OCI-LY3 (cell line): ENCODE results near the gene PROSER1.

Experiments used
- H2AFZ ChIP-seq: fragments of 200-600, 300-600 bp; shearing (Covaris generic); 2 replicates; pipeline ENCODE4 v1.6.0; 2014; ENCODE audit warnings: antibody characterized with exemption, low read depth, low read length
- H3K27ac ChIP-seq: fragments of 200-600, 300-600 bp; sonication (generic); 2 replicates; pipeline ENCODE4 v1.5.1; 2014; ENCODE audit warnings: mild to moderate bottlenecking, low read length, moderate library complexity, mixed read lengths
- H3K27me3 ChIP-seq: fragments of 200-600, 300-600 bp; sonication (generic); 2 replicates; pipeline ENCODE4 v1.6.1; 2014; ENCODE audit warnings: low read depth, low read length, mixed read lengths
- H3K36me3 ChIP-seq: fragments of 200-600, 300-600 bp; sonication (generic); replicated peaks from 2 replicates; pipeline ENCODE3; 2014; ENCODE audit warnings: low read depth, low read length, mixed read lengths
- H3K4me1 ChIP-seq: fragments of 300-600, 200-600 bp; sonication (generic); 2 replicates; pipeline ENCODE4 v1.6.1; 2014; ENCODE audit warnings: low read length, mixed read lengths
- H3K4me2 ChIP-seq: fragments of 200-600, 300-600 bp; sonication (generic); 2 replicates; pipeline ENCODE4 v1.6.1; 2014; ENCODE audit warnings: low read length, mixed read lengths
- H3K4me3 ChIP-seq: fragments of 300-600, 200-600 bp; sonication (generic); 2 replicates; pipeline ENCODE4 v1.5.1; 2014; ENCODE audit warnings: antibody characterized with exemption, mild to moderate bottlenecking, low read length, moderate library complexity
- H3K79me2 ChIP-seq: fragments of 300-600, 200-600 bp; shearing (Covaris generic); 2 replicates; pipeline ENCODE4 v1.6.1; 2014; ENCODE audit warnings: mild to moderate bottlenecking, low read length, mixed read lengths
- H3K9ac ChIP-seq: fragments of 300-600, 200-600 bp; shearing (Covaris generic); 2 replicates; pipeline ENCODE4 v1.6.0; 2014; ENCODE audit warnings: mild to moderate bottlenecking, low read length, moderate library complexity
- H3K9me3 ChIP-seq: fragments of 200-600, 300-600 bp; shearing (Covaris generic); 2 replicates; pipeline ENCODE4 v1.6.1; 2014; ENCODE audit warnings: low read length, mixed read lengths; ENCODE audit not compliant: insufficient read depth
- H4K20me1 ChIP-seq: fragments of 200-600, 300-600 bp; sonication (generic); 2 replicates; pipeline ENCODE4 v1.6.1; 2016; ENCODE audit warnings: low read length, mixed read lengths; ENCODE audit not compliant: insufficient read depth
- EZH2phosphoT487 ChIP-seq: fragments of 200-600 bp; shearing (Covaris generic); IDR thresholded peaks from 2 replicates; pipeline ENCODE4 v1.6.1; 2018; ENCODE audit warnings: antibody characterized with exemption, mixed run types, low read depth
- TF ChIP-seq, protein P1 (sequence below): fragments of 200-600, 300-600 bp; sonication (generic); IDR thresholded peaks from 2 replicates; pipeline ENCODE4 v1.5.1; 2014; ENCODE audit warnings: antibody characterized with exemption, low read length, low read depth

PROSER1 gene

GRCh38 chr13:38980750-38981078 is 57.2 kb downstream of the PROSER1 start:
- TF ChIP-seq EZH2phosphoT487 = no peak
- TF ChIP-seq, protein P1, sequence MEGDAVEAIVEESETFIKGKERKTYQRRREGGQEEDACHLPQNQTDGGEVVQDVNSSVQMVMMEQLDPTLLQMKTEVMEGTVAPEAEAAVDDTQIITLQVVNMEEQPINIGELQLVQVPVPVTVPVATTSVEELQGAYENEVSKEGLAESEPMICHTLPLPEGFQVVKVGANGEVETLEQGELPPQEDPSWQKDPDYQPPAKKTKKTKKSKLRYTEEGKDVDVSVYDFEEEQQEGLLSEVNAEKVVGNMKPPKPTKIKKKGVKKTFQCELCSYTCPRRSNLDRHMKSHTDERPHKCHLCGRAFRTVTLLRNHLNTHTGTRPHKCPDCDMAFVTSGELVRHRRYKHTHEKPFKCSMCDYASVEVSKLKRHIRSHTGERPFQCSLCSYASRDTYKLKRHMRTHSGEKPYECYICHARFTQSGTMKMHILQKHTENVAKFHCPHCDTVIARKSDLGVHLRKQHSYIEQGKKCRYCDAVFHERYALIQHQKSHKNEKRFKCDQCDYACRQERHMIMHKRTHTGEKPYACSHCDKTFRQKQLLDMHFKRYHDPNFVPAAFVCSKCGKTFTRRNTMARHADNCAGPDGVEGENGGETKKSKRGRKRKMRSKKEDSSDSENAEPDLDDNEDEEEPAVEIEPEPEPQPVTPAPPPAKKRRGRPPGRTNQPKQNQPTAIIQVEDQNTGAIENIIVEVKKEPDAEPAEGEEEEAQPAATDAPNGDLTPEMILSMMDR = no peak
- H2AFZ ChIP-seq = no peak overlapping the region

GRCh38 chr13:38979891-38980749 is 57.8 kb downstream of the PROSER1 start:
- no peak overlapping the region for H3K27ac ChIP-seq

More at GRCh38 chr13:38980750-38981078, 57.2 kb downstream of the PROSER1 start:
- H3K36me3 ChIP-seq = no peaks in the 10 kb centered on the region
- no peaks in the 10 kb centered on the region for H3K4me1 ChIP-seq
- no peak overlapping the region for H3K9ac ChIP-seq
- no peaks in the 10 kb centered on the region for H4K20me1 ChIP-seq
- H3K27ac ChIP-seq = no peak overlapping the region
- H3K4me2 ChIP-seq = no peak overlapping the region
- H3K27me3 ChIP-seq = no peaks in the 10 kb centered on the region
- no peaks in the 10 kb centered on the region; the same call in 1 of the 2 replicates for H3K9me3 ChIP-seq
- H3K79me2 ChIP-seq = no peaks in the 10 kb centered on the region
- H3K4me3 ChIP-seq = no peak overlapping the region

DNA sequence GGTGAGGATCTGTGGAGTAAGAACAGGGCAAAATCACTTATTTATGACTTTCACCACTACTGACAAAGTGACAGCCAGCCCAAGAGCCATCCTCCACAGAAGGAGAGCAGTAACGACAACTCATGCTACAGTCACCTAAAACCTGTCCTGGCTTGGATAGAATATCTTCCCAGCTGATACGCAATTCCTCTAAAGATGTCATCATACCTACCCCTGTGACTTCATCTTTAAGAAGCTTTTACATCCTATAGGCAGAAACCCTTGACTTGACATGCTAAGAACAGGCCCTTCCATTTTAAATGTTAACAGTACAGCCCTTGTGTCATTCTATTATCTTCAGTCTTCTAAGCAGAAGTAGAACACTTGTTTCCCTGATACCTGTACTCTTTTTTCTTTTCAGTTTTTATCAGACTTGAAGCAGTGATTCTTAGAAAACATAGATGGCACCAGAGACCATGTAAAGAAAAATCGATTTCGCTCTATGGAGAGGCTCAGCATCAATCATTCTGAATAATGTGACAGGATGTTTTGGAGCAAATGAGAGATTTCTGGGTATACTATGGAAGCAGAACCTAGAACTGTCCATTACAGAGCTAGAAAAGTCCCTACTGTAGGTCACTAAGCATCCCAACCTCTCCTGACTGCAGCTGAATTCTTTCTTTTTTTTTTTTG is 67.4 kb downstream of the PROSER1 start:
- H3K27ac ChIP-seq = no peak overlapping the region
- H3K9ac ChIP-seq = no peak overlapping the region
- no peaks in the 10 kb centered on the region for H3K36me3 ChIP-seq
- H2AFZ ChIP-seq = no peak overlapping the region
- TF ChIP-seq, protein P1 = 0 out of 2 replicates have a peak, but pooled peaks have one; percentile 26
- no peak for TF ChIP-seq EZH2phosphoT487
- 0 out of 2 replicates have a peak, but pooled peaks cover 9% of the 10 kb centered on the region for H3K27me3 ChIP-seq
- no peaks in the 10 kb centered on the region for H3K4me1 ChIP-seq
- H3K4me2 ChIP-seq = no peak overlapping the region
- no peaks in the 10 kb centered on the region for H3K9me3 ChIP-seq
- no peaks in the 10 kb centered on the region for H4K20me1 ChIP-seq
- no peaks in the 10 kb centered on the region for H3K79me2 ChIP-seq
- no peak overlapping the region for H3K4me3 ChIP-seq

More at GRCh38 chr13:38979891-38980749, 57.8 kb downstream of the PROSER1 start:
- no peak overlapping the region for H3K9ac ChIP-seq
- H3K36me3 ChIP-seq = no peaks in the 10 kb centered on the region
- no peaks in the 10 kb centered on the region for H3K4me1 ChIP-seq
- H4K20me1 ChIP-seq = no peaks in the 10 kb centered on the region
- no peak overlapping the region for H3K4me3 ChIP-seq
- H2AFZ ChIP-seq = no peak overlapping the region
- no peak overlapping the region for H3K4me2 ChIP-seq
- no peaks in the 10 kb centered on the region for H3K27me3 ChIP-seq
- H3K79me2 ChIP-seq = no peaks in the 10 kb centered on the region
- H3K9me3 ChIP-seq = no peaks in the 10 kb centered on the region; the same call in 1 of the 2 replicates
- TF ChIP-seq, protein P1 = no peak
- no peak for TF ChIP-seq EZH2phosphoT487

DNA sequence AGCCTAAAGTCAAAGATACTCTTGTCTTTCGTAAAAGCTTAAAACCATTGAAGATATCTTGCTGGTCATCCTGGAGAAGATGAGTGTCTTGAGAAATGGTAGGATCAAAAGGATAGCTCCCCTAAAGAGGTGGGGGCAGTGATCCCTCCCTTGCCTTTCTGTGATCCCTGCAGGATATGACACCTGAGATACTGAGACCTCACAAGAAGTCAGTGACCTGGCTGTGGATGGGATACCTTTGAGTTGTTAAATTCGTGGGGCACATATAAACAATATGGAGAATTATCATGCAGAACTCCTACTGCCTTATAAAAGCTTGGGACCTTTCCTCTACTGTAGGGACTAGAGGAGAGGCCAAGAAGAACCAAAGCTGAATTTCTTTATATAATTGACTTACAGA is 68.7 kb downstream of the PROSER1 start:
- no peak overlapping the region for H2AFZ ChIP-seq

More for the DNA sequence above, 68.7 kb downstream of the PROSER1 start:
- H3K27ac ChIP-seq = no peak overlapping the region
- no peak overlapping the region for H3K9ac ChIP-seq
- no peaks in the 10 kb centered on the region for H3K79me2 ChIP-seq
- no peaks in the 10 kb centered on the region for H3K4me1 ChIP-seq
- TF ChIP-seq, protein P1 = no peak
- no peak for TF ChIP-seq EZH2phosphoT487
- no peak overlapping the region for H3K4me2 ChIP-seq
- H3K9me3 ChIP-seq = no peaks in the 10 kb centered on the region
- H3K4me3 ChIP-seq = no peak overlapping the region
- no peaks in the 10 kb centered on the region for H4K20me1 ChIP-seq
- no peaks in the 10 kb centered on the region for H3K36me3 ChIP-seq
- 0 out of 2 replicates have a peak, but pooled peaks cover 9% of the 10 kb centered on the region for H3K27me3 ChIP-seq
